ENCODE results near the gene KRTAP4-12. TPM values are rescaled to one million over a fixed set of nuclear protein-coding genes. Genes with fewer than 3 reads are reported as not detected.
"Not testable (repeated sequence)": the region's sequence is repeated elsewhere in the genome, so short reads cannot be mapped to it uniquely, and the experiment has no call there.

Gene KRTAP4-12
- total RNA-seq, 2 donors from 2014 or later = not detected

GRCh38 chr17:41131979-41132378, 8.0 kb upstream of the KRTAP4-12 start:
- no peaks in the 10 kb centered on the region for H3K9me3 ChIP-seq
- H3K27me3 ChIP-seq = no peaks in the 10 kb centered on the region
- DNase-seq (ENCODE audit: low spot score) = no peak
- no peak for TF ChIP-seq CTCF (IDR thresholded peaks at IDR 0.05)
- no peaks in the 10 kb centered on the region for H3K36me3 ChIP-seq
- H3K4me3 ChIP-seq = no peak overlapping the region
- H3K4me1 ChIP-seq = no peaks in the 10 kb centered on the region
- no peak overlapping the region for H3K27ac ChIP-seq

- TF ChIP-seq CTCF (IDR thresholded peaks at IDR 0.05) = no peak
- Histone ChIP-seq H3K36me3 (no peaks in the 10 kb centered on the region), H3K4me3 (no peak overlapping the region), H3K4me1 (no peaks in the 10 kb centered on the region), H3K9me3 (no peaks in the 10 kb centered on the region), H3K27me3 (no peaks in the 10 kb centered on the region), H3K27ac (no peak overlapping the region)
- no peak for DNase-seq (ENCODE audit: low spot score)
Measured at GRCh38 chr17:41127371-41127770, 3.4 kb upstream of the KRTAP4-12 start.

- Histone ChIP-seq H3K9me3 (no peaks in the 10 kb centered on the region), H3K27ac (no peak overlapping the region), H3K36me3 (no peaks in the 10 kb centered on the region), H3K27me3 (no peaks in the 10 kb centered on the region), H3K4me1 (no peaks in the 10 kb centered on the region), H3K4me3 (no peak overlapping the region)
- no peak for TF ChIP-seq CTCF (IDR thresholded peaks at IDR 0.05)
- no peak for DNase-seq (ENCODE audit: low spot score)
Measured at GRCh38 chr17:41126412-41126811, 2.4 kb upstream of the KRTAP4-12 start.

GRCh38 chr17:41125064-41125463, 1.1 kb upstream of the KRTAP4-12 start:
- Histone ChIP-seq H3K9me3 (no peaks in the 10 kb centered on the region), H3K36me3 (no peaks in the 10 kb centered on the region), H3K27ac (no peak overlapping the region), H3K27me3 (no peaks in the 10 kb centered on the region), H3K4me3 (no peak overlapping the region), H3K4me1 (no peaks in the 10 kb centered on the region)
- no peak for DNase-seq (ENCODE audit: low spot score)
- TF ChIP-seq CTCF (IDR thresholded peaks at IDR 0.05) = no peak

- DNase-seq (ENCODE audit: low spot score); H3K36me3 ChIP-seq; H3K9me3 ChIP-seq; H3K4me1 ChIP-seq; H3K27ac ChIP-seq; H3K4me3 ChIP-seq; H3K27me3 ChIP-seq: not testable (repeated sequence)
Measured at GRCh38 chr17:41123292-41123990, 541 bp downstream of the KRTAP4-12 start.

GRCh38 chr17:41121742-41122141, 2.2 kb downstream of the KRTAP4-12 start:
- TF ChIP-seq CTCF (IDR thresholded peaks at IDR 0.05) = no peak
- H3K9me3 ChIP-seq = no peaks in the 10 kb centered on the region
- H3K4me3 ChIP-seq = no peak overlapping the region

GRCh38 chr17:41119696-41120690, 4.0 kb downstream of the KRTAP4-12 start:
- H3K36me3 ChIP-seq = not testable (repeated sequence)

More at GRCh38 chr17:41121742-41122141, 2.2 kb downstream of the KRTAP4-12 start:
- Histone ChIP-seq H3K27me3 (no peaks in the 10 kb centered on the region), H3K4me1 (no peaks in the 10 kb centered on the region), H3K27ac (no peak overlapping the region), H3K36me3 (no peaks in the 10 kb centered on the region)
- DNase-seq (ENCODE audit: low spot score) = no peak

More at GRCh38 chr17:41119696-41120690, 4.0 kb downstream of the KRTAP4-12 start:
- not testable (repeated sequence) for H3K4me3 ChIP-seq; H3K27ac ChIP-seq; H3K27me3 ChIP-seq; H3K4me1 ChIP-seq; DNase-seq (ENCODE audit: low spot score); H3K9me3 ChIP-seq

Data from right atrium auricular region (tissue), 2 donors.